GM19324 (cell line): Measurements from ENCODE around the gene TSPAN17.

Experiments used
- ATAC-seq: cut with Tn5 transposase; IDR thresholded peaks from one replicate; pipeline ENCODE4 v1.9.1; 2021; ENCODE audit warnings: mild to moderate bottlenecking, moderate library complexity; ENCODE audit not compliant: unreplicated experiment, low FRiP score

The TSPAN17 gene

DNA sequence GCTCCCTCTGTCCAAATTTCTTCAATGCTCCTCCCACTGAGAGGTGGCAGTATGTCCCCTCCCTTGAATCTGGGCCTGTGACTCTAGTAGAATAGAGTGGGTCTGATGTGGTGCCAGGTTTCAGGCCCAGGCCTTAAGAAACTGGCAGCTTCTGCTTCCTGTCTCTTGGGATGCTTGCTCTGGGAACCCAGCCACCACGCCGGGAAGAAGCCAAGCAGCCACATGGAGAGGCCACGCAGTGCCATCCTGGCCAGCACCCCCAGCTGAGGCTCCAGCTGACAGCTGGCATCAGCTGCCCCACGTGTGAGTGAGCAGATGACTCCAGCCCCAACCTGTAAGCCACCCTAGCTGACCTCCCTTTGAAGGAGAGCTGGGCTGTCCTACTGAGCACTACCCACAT lies 7.3 kb upstream of the TSPAN17 start:
- no peak for ATAC-seq

DNA sequence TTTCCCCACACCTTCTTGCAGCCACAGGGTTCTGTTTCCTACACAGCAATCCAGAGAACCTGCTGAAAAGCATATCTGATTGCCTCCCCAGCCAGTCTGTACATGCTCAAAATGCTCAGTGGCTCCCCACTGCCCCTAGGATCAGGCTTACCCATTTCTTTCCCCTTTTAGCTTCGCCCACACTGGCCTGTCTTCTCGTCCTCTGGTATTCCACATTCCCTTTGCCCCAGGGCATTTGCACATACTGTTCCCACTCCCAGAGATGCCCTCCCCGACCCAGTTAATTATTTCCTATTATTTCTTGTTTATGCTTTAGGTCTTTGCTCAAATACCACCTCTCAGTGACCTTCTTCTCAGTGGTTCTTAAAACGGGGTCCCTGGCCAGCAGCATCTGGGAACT lies 6.7 kb upstream of the TSPAN17 start:
- ATAC-seq: no peak

DNA sequence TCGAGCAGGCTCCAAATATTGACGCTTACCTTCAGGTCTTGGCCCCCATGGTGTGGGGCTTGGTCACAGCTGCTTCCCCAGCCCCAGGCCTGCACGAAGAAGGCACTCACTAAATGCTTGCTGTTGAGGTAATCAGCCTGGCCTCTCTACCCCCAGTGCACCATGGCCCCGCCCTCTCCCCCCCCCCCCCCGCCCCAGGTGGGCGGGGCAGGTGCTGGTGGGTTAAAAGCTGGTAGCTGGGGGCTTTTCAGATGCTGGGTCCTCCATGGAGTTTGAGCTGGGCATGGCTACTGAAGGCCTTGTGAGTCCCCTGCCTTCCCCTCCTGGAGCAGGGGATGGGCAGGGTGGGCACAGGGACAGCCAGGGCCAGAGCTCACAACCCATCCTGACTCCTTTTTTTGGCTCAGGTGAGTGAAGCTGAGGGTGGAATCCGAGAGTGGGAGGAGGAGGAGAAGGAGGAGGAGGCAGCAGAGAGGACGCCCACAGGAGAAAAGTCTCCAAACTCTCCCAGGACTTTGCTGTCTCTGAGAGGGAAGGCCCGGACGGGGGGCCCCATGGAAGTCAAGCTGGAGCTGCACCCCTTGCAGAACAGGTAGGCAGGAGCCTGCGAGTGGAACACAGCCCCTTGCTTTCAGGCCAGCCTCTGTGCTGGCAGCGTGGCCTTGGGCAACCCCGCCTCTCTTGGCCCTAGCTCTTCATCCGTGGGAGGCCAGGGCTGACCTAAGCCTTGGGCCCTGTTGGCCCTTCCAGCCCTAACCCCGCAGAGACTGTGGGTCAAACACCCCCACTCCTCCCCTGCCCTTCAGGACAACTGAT lies 4.4 kb upstream of the TSPAN17 start:
- ATAC-seq: no peak

DNA sequence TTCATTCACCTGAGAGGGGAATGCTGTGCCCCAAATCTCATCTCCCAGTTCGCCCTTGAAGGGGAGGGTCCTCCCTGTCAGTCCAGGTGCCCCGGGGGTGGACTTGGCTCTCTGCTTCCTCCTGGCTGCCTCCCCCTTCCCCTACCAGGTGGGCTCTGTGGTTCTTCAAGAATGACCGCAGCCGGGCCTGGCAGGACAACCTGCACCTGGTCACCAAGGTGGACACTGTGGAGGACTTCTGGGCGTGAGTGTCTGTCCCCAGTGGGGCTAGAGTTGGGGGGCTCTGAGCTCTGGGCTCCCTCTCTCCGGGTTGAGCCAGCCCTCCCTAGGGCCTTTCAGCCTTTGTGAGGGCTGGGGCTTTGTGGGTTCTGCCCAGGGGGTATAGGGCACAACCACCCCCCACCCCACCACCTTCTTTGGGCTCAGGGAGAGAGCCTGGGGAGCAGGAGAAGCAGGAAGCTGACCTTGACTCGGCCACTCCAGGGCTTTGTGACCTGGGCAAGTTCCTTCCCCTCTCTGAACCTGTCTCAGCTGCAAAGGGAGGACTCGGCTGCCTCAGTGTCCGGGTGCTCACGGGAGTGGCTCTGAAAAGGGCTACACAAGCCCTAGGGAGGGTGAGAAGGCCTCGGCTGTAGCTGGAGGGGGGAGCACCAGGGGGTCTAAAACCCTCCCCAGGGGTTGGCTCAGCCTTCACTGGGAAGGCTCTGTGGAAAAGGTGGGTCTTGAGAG lies 3.6 kb upstream of the TSPAN17 start:
- ATAC-seq: no peak

DNA sequence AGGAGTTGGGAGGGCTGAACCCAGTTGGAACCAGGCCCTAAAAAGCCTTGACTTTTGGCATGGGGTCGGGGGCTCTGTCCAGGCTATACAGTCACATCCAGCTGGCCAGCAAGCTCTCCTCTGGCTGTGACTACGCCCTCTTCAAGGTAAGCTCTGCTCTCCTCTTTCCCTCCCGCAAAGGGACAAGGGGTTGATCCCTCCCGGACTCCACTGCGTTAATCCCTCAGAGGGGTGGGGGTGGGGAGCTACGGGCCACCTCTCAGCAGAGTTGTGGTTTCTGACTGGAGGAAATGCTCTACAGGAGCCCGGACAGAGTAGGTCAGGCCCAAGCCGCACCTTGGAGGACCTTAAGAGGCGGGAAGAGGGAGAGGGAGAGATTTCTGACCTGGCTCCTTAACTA lies 3.0 kb upstream of the TSPAN17 start:
- no peak for ATAC-seq

DNA sequence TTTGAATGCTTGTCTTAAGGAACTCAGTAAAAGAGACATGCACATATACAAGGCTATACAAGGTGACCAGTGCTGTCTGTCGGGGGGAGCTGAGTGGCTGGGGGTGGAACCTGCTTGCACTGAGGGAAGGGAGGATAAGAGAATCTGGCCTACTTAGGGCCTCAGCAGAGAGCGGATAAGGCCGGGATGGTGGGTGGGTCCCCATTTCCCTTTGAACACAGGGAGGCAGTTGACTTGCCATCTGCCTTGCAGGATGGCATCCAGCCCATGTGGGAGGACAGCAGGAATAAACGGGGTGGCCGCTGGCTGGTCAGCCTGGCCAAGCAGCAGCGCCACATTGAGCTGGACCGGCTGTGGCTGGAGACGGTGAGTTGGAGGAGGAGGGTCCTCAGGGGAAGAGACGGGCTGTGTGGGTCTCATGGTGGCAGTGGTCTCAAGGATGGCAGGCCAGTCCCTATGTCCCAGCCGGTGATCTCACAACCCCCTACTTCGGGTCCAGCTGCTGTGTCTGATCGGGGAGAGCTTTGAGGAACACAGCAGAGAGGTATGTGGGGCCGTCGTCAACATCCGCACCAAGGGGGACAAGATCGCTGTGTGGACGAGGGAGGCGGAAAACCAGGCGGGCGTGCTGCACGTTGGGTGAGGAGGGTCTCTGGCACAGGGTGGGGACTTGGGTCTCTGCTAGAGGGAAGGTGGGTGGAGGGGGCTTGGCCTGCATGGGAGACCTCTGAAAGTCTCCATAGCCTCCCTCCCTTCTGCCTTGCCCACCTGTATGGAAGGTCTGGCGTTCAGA lies 2.2 kb upstream of the TSPAN17 start:
- ATAC-seq: no peak

DNA sequence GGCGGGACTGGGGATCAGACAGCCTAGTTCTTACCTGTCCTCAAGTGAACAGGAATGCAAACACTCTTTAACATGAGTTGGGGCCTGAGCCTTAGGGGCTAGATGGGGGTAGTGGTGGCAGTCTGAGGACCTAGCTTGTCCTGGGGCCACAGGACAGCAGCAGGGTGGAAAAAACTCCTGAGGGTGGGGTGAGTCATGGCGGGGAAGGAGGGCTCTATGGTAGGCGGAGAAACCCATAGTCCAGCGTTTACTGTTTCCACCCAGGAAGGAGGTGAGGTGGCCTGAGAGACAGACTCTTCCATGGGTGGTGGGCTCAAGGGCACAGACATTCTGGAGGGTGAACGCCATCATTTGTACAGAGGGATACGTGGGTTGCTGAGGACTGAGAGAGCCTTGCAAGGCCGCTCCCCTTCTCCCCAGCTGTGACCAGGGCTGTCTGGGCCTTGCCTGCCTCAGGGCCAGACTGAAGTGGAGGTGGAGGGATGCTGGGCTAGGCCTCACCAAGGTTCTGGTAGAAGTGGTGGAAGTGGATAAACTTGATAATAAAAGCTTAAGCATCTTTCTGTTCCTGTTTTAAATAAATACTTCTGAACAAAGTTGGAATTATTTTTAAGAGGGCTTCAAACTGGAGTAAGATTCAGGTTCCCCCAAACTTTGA lies 1.1 kb upstream of the TSPAN17 start:
- ATAC-seq: no peak

DNA sequence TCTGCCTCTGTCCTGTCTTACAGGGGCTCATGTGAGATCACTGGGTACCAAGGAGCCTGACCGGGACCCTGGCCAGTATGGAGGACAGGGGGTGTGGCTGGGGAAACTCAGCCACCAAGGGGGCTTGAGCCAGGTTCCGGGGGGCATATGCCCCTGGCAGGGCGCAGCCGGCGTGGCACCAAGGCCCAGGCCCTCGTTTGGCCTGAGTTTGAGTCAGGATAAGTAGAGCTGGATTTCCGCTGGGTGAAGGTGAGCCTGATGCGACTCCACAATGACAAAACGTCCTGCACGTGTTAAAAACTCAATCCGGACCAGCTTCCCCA lies 616 bp upstream of the TSPAN17 start:
- ATAC-seq: peak; percentile 3

DNA sequence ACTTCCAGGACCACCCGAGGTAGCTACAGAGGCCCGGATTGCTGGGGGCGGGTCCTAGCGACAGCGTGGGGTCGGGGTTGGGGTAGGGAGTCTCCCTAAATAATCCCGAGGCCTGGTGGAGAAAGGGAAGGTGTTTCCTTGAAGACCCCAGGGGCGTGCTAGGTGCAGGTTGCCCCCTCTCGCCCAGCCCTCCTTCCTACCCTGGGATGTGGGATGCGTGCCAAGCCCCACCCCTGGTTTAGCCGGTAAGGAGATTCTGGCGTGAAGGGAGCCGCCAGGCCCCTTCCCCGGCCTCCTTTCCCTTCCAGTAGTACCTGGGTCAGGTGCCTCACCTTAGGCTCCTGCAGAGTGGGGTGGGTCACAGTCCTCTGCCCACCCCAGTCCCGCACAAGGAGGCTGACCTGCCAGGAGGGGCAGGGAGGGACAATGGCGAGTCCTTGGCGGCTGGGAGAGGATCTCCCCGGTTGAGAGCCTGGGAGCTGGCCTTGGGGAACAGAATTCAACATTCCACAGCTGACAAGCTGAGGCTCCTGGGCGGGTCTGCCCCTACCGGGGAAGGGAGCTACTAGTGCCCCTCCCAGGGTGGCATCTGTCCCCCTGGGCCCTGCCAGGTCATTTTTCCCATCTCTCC lies 674 bp downstream of the TSPAN17 start:
- ATAC-seq: no peak

DNA sequence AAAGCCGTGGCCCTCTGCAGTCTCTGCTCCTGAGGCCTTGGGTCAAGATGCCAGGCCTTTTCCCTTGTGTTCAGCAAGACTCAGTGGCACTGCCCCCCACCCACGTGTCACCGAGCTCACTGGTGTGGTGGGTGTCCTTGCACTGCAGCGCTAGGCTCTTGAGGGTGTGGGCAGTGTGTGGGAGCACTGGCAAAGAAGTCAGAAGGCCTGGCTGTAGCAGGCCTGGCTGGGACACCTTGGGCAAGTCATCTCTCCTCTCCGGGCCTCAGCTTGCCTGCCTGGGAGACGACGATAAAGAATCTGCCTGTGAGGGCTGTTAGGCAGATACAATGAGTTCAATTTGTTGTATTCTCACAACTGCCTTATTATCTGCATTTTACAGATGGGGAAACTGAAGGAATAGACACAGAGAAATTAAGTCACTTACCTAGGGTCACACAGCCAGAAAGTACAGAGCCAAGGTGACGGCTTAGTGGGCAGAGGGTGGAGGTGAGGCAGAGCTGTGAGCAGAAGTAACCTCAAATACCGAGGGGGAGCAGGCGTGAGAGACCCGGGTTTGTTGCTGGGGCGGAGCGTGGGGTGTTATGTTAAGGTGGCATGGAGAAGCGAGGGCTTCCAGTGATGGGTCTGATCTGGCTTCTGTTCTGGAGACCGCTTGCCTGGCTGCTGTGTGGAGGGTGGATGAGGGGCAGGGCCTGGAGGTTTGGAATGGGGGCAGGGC lies 1.4 kb downstream of the TSPAN17 start:
- ATAC-seq: no peak

DNA sequence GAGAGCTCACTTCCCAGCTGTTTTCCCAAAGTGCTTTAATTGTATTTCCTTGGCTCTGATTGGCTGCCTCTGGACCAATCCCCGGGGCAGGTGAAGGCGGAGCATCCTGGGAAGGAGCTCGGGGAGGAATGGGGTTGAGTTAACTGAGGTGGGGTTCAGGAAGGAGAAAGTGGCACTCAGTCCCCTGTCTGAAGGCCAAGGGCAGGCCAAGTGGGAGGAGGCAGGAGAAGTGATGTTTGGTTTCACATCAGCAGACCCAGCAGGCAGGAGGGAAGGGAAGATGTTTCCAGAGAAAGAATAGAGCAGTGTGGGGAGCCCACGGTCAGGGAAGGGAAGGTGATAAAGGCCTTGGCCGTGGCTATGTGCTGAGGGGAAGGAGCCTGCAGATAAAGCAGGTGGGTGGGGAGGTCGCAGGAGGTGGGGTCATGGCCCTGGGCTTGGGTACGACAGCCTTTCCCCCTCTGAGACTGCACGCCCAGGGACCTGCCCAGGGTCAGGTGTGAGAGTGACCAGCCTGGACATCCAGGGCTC lies 3.1 kb downstream of the TSPAN17 start:
- ATAC-seq: no peak

DNA sequence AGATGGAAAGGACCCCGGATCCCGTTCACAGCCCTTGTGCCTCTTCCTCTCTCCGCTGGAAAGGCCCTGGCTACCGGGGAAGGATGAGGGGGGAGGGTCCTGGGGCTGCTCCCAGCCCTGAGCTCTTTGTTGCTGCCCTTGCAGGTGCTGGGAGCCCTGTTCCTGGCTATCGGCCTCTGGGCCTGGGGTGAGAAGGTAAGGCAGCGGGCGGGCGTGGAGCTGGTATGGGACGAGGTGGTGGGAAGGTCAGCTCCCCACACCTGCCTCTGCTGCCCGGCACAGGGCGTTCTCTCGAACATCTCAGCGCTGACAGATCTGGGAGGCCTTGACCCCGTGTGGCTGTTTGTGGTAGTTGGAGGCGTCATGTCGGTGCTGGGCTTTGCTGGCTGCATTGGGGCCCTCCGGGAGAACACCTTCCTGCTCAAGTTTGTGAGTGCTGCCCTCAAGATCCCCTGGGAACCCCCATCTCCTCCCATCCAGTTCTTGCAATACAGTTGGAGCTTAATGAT lies 4.2 kb downstream of the TSPAN17 start:
- no peak for ATAC-seq

DNA sequence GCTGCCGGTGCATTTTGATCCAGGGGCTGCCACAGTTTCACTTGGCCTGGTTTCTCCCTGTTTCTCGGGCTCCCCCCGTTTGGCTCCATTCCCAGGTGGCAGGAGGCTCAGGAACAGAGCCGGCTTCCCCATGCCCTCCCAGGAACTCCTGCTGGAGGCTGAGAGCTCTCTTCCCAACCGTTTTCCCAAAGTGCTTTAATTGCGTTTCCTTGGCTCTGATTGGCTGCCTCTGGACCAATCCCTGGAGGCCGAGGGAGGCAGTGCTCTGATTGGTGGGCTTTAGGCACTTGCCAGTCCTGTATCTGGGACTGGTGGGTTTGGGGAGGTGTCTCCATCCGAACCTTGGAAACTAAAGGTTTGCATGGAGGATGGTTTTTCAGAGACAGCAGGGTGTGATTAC lies 4.9 kb downstream of the TSPAN17 start:
- no peak for ATAC-seq

DNA sequence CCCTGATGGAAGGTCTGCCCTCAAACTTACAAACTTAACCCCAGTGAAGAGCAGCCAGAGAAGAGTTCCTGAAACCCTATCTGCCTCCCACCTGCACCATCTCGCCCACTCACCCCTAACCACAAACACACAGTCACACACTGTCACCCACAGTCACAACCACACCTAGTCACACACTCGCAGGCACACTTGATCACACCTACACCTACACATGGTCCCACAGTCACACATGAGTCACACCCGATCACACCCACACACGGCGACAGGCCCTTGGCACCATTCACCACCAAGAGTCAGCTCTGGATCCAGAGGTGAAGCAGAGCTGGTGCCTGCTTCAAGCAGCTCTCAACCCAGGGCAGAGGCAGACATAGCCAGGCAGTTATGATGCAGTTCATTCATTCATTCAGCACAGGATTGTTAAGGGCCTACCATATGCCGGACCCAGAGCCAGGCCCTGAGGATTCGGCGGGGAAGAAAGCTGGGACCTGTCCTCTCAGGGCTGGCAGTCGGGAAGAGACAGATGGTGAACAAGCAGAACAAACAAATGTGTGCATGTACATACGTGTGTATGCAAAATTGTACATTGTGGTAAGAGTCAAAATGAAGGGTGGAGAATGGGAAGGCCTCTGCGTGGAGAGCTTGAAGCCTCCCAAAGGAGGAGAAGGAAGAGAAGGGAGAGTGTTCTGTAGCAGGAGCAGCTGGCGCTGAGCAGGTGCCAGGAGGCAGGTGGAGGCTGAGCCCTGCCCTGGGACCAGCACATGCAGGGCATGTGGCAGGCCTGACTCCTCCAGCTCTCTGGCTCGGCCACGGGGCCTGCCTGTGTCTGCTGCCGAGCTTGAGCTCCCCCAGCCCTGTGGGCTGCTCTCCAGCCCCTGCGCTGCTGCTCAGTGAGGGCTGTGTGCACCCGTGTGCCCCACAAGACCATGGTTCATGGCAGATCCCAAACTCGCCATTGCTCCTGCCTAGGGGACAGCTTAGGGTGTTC lies 6.4 kb downstream of the TSPAN17 start:
- no peak for ATAC-seq

DNA sequence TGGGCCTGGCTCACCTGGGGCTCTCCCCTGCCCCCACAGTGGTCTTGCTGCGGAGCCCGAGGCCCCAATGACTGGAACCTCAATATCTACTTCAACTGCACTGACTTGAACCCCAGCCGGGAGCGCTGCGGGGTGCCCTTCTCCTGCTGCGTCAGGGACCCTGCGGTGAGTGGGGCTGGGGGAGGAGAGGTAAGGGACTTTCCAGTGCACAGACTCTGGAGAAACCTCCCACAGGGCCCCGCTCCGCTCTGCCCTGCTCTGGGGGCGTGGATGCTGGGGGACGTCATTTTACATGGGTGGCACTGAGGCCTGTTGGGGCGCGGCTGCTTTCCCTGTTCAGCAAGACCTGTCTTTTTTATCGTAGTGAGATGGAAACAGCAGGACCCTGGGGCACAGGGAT lies 7.6 kb downstream of the TSPAN17 start:
- no peak for ATAC-seq

DNA sequence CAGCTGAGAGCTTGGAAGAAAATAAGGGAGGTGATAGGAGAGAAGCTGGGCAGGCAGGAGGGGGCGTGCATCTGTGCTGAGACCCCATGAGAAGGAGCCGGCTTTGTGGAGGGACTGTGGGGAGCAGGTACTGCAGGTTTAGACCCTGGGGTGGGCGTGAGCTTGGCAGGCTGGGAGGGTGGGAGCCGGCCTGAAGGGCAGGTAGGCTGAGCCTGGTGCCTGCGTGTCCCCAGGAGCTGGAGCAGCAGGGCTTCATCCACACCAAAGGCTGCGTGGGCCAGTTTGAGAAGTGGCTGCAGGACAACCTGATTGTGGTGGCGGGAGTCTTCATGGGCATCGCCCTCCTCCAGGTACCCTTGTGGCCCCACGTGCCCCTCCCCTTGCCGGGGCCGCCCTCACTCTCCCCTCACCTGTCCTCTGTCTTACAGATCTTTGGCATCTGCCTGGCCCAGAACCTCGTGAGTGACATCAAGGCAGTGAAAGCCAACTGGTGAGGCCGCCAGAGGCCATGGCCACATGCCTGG lies 9.2 kb downstream of the TSPAN17 start:
- no peak for ATAC-seq

DNA sequence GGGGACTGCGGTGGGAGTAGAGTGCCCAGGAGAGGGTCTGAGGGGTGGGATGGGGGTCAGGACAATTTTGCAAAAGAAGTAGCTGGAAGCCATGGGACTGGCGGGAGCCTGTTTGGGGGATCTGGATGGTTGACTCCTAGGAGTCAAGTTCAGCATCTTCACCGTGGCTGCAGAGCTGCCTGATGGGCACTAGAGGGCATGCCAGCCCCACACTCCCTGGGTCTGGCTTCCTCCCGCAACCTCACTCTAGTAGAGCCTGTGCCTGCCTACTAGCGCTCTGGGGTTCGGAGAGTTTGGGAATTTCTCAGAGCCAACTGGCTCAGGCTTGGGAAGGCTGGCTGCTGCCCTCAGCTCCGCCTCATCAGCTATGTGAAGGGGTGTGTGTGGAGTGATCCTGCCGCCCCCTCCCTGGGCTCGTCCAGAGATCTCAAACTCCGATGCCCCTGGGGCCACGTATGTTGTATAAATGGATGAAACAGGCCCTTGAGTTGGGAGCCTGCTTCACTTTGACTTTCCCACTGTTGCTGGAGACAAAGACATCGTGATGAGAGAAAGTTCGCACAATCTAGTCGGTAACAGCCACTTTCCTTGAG lies 10.8 kb downstream of the TSPAN17 start:
- ATAC-seq: peak; percentile 43
